ENCODE measurements around the gene PSMD14. TPM values are rescaled to one million over a fixed set of nuclear protein-coding genes. Genes with fewer than 3 reads are reported as not detected.

PSMD14 gene
- total RNA-seq, 1 experiment from 2014 or later = 83.7 TPM

DNA sequence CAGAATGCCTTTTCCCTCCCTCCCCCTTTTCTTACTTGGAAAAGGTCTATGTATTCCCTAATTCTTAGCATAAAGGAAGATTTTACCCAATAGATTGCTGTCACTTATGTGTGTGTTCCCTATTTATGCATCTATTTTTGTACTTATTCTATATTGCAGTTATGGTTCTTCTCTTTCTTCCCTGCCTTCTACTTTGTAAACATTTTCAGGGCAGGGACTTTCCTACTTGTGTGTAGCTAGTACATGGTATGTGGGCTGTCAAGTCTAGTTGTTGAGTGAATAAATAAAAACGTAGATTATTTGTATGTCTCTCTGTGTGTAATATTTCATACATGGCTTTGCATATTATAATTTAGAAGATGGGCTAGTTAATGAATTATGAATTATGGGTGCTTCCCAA is 45.3 kb downstream of the PSMD14 start:
- H3K79me1 ChIP-seq (ENCODE audit: insufficient read depth, low read depth, low read length, poor library complexity, severe bottlenecking) = no peaks in the 10 kb centered on the region
- no peak overlapping the region for H3T11ph ChIP-seq (ENCODE audit: low read length)
- H3K4me1 ChIP-seq (ENCODE audit: insufficient read depth, low read length) = peaks cover 5% of the 10 kb centered on the region
- no peak overlapping the region for H3K9ac ChIP-seq (ENCODE audit: extremely low read depth, insufficient read length, low read length)
- H3K27ac ChIP-seq (ENCODE audit: insufficient read length, low read depth, low read length) = no peak overlapping the region
- TF ChIP-seq, protein P1, sequence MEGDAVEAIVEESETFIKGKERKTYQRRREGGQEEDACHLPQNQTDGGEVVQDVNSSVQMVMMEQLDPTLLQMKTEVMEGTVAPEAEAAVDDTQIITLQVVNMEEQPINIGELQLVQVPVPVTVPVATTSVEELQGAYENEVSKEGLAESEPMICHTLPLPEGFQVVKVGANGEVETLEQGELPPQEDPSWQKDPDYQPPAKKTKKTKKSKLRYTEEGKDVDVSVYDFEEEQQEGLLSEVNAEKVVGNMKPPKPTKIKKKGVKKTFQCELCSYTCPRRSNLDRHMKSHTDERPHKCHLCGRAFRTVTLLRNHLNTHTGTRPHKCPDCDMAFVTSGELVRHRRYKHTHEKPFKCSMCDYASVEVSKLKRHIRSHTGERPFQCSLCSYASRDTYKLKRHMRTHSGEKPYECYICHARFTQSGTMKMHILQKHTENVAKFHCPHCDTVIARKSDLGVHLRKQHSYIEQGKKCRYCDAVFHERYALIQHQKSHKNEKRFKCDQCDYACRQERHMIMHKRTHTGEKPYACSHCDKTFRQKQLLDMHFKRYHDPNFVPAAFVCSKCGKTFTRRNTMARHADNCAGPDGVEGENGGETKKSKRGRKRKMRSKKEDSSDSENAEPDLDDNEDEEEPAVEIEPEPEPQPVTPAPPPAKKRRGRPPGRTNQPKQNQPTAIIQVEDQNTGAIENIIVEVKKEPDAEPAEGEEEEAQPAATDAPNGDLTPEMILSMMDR (conservative IDR thresholded peaks at IDR 0.05) = no peak
- H3K79me2 ChIP-seq (ENCODE audit: insufficient read depth, low read length) = peaks cover 13% of the 10 kb centered on the region; the same call in 1 of the 2 replicates
- H2BK15ac ChIP-seq (ENCODE audit: low read depth, low read length) = no peak overlapping the region
- no peak overlapping the region for H3K14ac ChIP-seq (ENCODE audit: insufficient read depth, low read length)
- no peak overlapping the region for H2BK12ac ChIP-seq (ENCODE audit: insufficient read length, low read depth, low read length)
- no peak overlapping the region for H3K4ac ChIP-seq (ENCODE audit: low read depth, low read length)
- Mint-ChIP-seq H3K9me3 (no peaks in the 10 kb centered on the region), H3K4me1 (peaks cover 29 to 33% of the 10 kb centered on the region in 2 experiments), H3K36me3 (ENCODE audit: insufficient read depth in 1 of 3, low read depth in 3 of 3) (peaks cover 0 to 4% (median 2%) of the 10 kb centered on the region in 3 experiments; a peak in 3 of 7 replicates), H3K27ac (no peak overlapping the region), H3K4me3 (no peak overlapping the region), H3K27me3 (ENCODE audit: low read depth) (no peaks in the 10 kb centered on the region)
- no peaks in the 10 kb centered on the region for H3K27me3 ChIP-seq (ENCODE audit: insufficient read depth, low read length)
- no peak for DNase-seq
- no peak overlapping the region for H4K8ac ChIP-seq (replicated peaks; ENCODE audit: insufficient read length, low read depth, low read length)
- no peak overlapping the region for H2BK5ac ChIP-seq (ENCODE audit: insufficient read length, low read length)
- H3K23ac ChIP-seq (ENCODE audit: insufficient read length, low read depth, low read length) = no peak overlapping the region
- H4K20me1 ChIP-seq (ENCODE audit: control insufficient read depth, insufficient read depth, insufficient read length) = no peaks in the 10 kb centered on the region
- no peak overlapping the region for H3K56ac ChIP-seq (ENCODE audit: insufficient read length, low read depth, low read length)
- no peak overlapping the region for H2AK5ac ChIP-seq (ENCODE audit: insufficient read length, low read length)
- H3K4me2 ChIP-seq (ENCODE audit: insufficient read depth, insufficient read length, low read length) = no peak overlapping the region
- no peak overlapping the region for H4K5ac ChIP-seq (ENCODE audit: insufficient read length, low read depth, low read length)
- no peaks in the 10 kb centered on the region for H3K23me2 ChIP-seq (ENCODE audit: insufficient read length, low read depth, low read length, poor library complexity, severe bottlenecking)
- H2AFZ ChIP-seq (ENCODE audit: low read length) = no peak overlapping the region
- no peak overlapping the region for H4K91ac ChIP-seq (ENCODE audit: insufficient read length, low read depth, low read length)
- no peak overlapping the region for H2BK20ac ChIP-seq (ENCODE audit: low read depth, low read length, poor library complexity, severe bottlenecking)
- no peaks in the 10 kb centered on the region for H3K9me3 ChIP-seq (ENCODE audit: control insufficient read depth, low read depth, low read length)
- WGBS (ENCODE audit: extremely low coverage, insufficient read length, low lambda C conversion rate) = no CpG with 5 or more reads among the region's 1 CpG
- no peak overlapping the region for H2BK120ac ChIP-seq (ENCODE audit: low read depth, low read length, poor library complexity, severe bottlenecking)
- no peak overlapping the region for H3K18ac ChIP-seq (ENCODE audit: insufficient read length, low read depth, low read length)
